Pancreas (tissue), 10 donors: ENCODE data around the gene SDHB. TPM values are rescaled to one million over a fixed set of nuclear protein-coding genes. Genes with fewer than 3 reads are reported as not detected.
A peak's percentile ranks its signal among the peaks of the same experiment; 100 is the strongest.

Source experiments
- ATAC-seq, 4 donors: fragments of 200-7000 bp; cut with Tn5 transposase; one replicate each; pipeline versions ENCODE4 v1.8.0 to v1.9.1; 2020; ENCODE audit warnings: mild to moderate bottlenecking in 4 of 4, moderate library complexity in 4 of 4
- DNase-seq, 6 donors: peaks; one replicate each; pipeline ENCODE4 v3.0.0-alpha.2; 2020
- FAIRE-seq: peaks from 2 replicates; lab custom pipeline; 2012; peaks lifted over from hg19 to GRCh38; lab: Jason Lieb, UNC
- H3K27ac ChIP-seq, 4 donors: fragments of 200-600 bp; sonication (generic); 1 replicate in 3 of 4; 2 replicates in 1 of 4; pipeline versions ENCODE4 v1.5.0 to v1.8.0; 2020
- H3K27me3 ChIP-seq, 4 donors: fragments of 200-600 bp; one replicate each; pipeline ENCODE4 v1.8.0; 2021
- H3K36me3 ChIP-seq, 3 donors: fragments of 200-600 bp; sonication (generic) in 1 of 3; one replicate each; pipeline versions ENCODE4 v1.5.0 to v1.8.0; 2020 to 2021
- H3K4me1 ChIP-seq, 3 donors: fragments of 200-600 bp; one replicate each; pipeline ENCODE4 v1.8.0; 2021
- H3K4me3 ChIP-seq, 4 donors: fragments of 200-600 bp; sonication (generic) in 2 of 4; one replicate each; pipeline versions ENCODE4 v1.5.0 to v1.8.0; 2020 to 2021
- H3K9me3 ChIP-seq, 4 donors: fragments of 200-600 bp; one replicate each; pipeline ENCODE4 v1.8.0; 2021
- CTCF ChIP-seq, 4 donors: fragments of 200-600 bp; sonication (generic) in 3 of 4; IDR thresholded peaks; one replicate each; pipeline versions ENCODE4 v1.5.0 to v1.8.0; 2021; ENCODE audit warnings: antibody characterized with exemption in 4 of 4
- WGBS, 2 donors: extraction: QIAGEN DNeasy Blood & Tissue Kit; methylation state at CpG; one replicate each; pipeline ENCODE4 v1.1.7; 2013; 5-methylcytosine and 5-hydroxymethylcytosine counted together
- intact Hi-C, 3 donors: fragments of 100-400 bp; cut with DNase I; formaldehyde crosslinking; loops; one replicate each; pipeline versions ENCODE4 v1.11.1 to v1.14.2; 2022
- polyA plus RNA-seq, 2 donors: library from polyadenylated mRNA; stranded (reverse); fragments of 200-250 nt; gene quantifications; one replicate each; pipeline ENCODE4 v1.2.3, GENCODE V29; 2013
- total RNA-seq, 6 donors: library from RNA; stranded (reverse); fragmentation: NEBNext Ultra II Directional in 4 of 6; extraction: Animal tissue kit (Norgen Biotek cat#: 25700) in 4 of 6; gene quantifications; one replicate each; pipeline versions ENCODE4 v1.2.1 to v1.2.4, GENCODE V29; 2021 to 2023
- donor health status: healthy with polysubstance abuse.
- donor health status: DM: no; HTN: no; CAD: no; lungs with moderate emphysema.
- donor health status: DM: no; HTN: no; CAD: no.
- donor health status: control.
- donor health status: control.
- donor health status: Bipolar disorder and iron deficiency.
- donor health status: DM: yes; HTN: yes; CAD: no.
- donor health status: DM: no; HTN: no; CAD: no.
- donor health status: DM: no; HTN: no; CAD: no.
- donor health status: DM: yes; HTN: yes; CAD: no.

Gene SDHB
- total and polyA plus RNA-seq, 8 donors, result 28.5 to 50.8 (median 44.7) TPM

- DNase-seq, result no peak
- Histone ChIP-seq H3K36me3 (peaks cover 0 to 56% (median 38%) of the 10 kb centered on the region in 3 donors), H3K9me3 (no peaks in the 10 kb centered on the region), H3K27me3 (no peaks in the 10 kb centered on the region), H3K27ac (no peak overlapping the region), H3K4me3 (no peak overlapping the region), H3K4me1 (peaks cover 10 to 14% (median 11%) of the 10 kb centered on the region in 3 donors)
- no peak for ATAC-seq
- 48 to 58% methylated on average over 4 of the region's 4 CpGs for WGBS, 2 donors
- FAIRE-seq, result no peak
- TF ChIP-seq CTCF (IDR thresholded peaks at IDR 0.05), result no peak
- intact Hi-C loops, result no loop called here
Observed at GRCh38 chr1:17023102-17023501, 30.7 kb downstream of the SDHB start.

DNA sequence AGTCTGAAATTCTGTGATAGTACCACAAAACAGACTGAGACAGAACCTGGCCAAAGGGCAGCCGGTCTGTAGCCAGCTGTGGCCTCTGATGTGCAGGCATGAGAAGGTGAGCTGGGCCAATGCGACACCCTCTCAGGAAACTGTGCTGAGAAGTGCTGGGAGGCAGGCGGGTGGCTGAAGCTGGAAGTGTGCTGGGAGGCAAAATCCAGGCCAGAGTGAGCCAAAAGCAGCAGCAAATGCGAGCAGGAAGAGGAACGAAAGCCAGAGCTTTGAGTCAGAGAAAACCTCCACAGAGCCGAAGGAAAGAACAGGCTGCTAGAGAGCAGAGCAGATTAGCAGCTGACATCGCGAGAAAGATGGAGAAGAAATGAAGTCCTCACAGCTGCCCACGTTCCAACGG, 31.9 kb downstream of the SDHB start:
- peak in 1 of 6 donors; percentile 30 for DNase-seq
- H3K36me3 ChIP-seq, result peaks cover 0 to 56% (median 38%) of the 10 kb centered on the region in 3 donors
- WGBS, 2 donors, result 81 to 86% methylated on average over 10 of the region's 10 CpGs

DNA sequence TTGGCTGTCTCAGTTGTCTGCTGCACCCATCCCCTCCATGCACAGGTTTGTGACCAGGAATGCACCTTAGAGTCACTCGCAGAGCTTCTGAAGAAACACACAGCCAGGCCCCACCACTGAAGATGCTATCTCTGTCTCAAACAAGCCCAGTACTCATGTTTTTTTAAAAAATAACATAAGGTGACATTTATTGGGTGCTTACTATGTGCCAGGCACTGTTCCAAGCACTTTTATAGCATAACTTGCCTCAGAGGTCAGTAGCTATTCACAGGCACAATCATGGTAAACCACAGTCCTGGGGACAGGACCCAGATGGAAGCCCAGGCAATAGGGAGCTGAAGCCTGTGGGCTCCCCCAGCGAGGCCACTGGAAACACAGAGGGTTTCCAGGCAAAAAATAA, 33.3 kb downstream of the SDHB start:
- TF ChIP-seq CTCF (IDR thresholded peaks at IDR 0.05), result no peak
- H3K4me3 ChIP-seq, result no peak overlapping the region
- WGBS, 2 donors, result 96 to 100% methylated on average over 2 of the region's 2 CpGs
- intact Hi-C loops, result no loop called here
- DNase-seq (peak in 1 of 6 donors; percentile 2), FAIRE-seq (no peak), ATAC-seq (no peak)
- H3K27ac ChIP-seq, result no peak overlapping the region
- no peaks in the 10 kb centered on the region for H3K27me3 ChIP-seq
- no peaks in the 10 kb centered on the region for H3K4me1 ChIP-seq
- H3K9me3 ChIP-seq, result no peaks in the 10 kb centered on the region
- peaks cover 0 to 56% (median 38%) of the 10 kb centered on the region in 3 donors for H3K36me3 ChIP-seq

More for the DNA sequence above, 31.9 kb downstream of the SDHB start:
- no peaks in the 10 kb centered on the region for H3K9me3 ChIP-seq
- no peak for FAIRE-seq
- no peak for ATAC-seq
- H3K27ac ChIP-seq, result no peak overlapping the region
- no peak for TF ChIP-seq CTCF (IDR thresholded peaks at IDR 0.05)
- H3K27me3 ChIP-seq, result no peaks in the 10 kb centered on the region
- no peak overlapping the region for H3K4me3 ChIP-seq
- intact Hi-C loops, result no loop called here
- peaks cover 2 to 3% (median 3%) of the 10 kb centered on the region in 3 donors for H3K4me1 ChIP-seq

GRCh38 chr1:17018849-17019248, 35.0 kb downstream of the SDHB start:
- Histone ChIP-seq H3K27me3 (no peaks in the 10 kb centered on the region), H3K27ac (peak overlapping the region in 1 of 4 donors; percentile 15), H3K4me1 (peaks cover 0 to 4% (median under 1%) of the 10 kb centered on the region in 3 donors), H3K36me3 (peaks cover 0 to 51% (median 38%) of the 10 kb centered on the region in 3 donors), H3K4me3 (no peak overlapping the region), H3K9me3 (no peaks in the 10 kb centered on the region)
- FAIRE-seq (no peak), ATAC-seq (peak in 1 of 4 donors; percentile 31), DNase-seq (peak in 1 of 6 donors; percentile 2)
- TF ChIP-seq CTCF (IDR thresholded peaks at IDR 0.05), result no peak
- intact Hi-C loops, result no loop called here
- 27 to 30% methylated on average over 1 of the region's 1 CpG for WGBS, 2 donors

- no peak overlapping the region for H3K27ac ChIP-seq
- 95 to 96% methylated on average over 7 of the region's 7 CpGs for WGBS, 2 donors
- H3K4me3 ChIP-seq, result no peak overlapping the region
- FAIRE-seq (no peak), ATAC-seq (no peak), DNase-seq (peak in 1 of 6 donors; percentile 17)
- H3K27me3 ChIP-seq, result no peaks in the 10 kb centered on the region
- H3K9me3 ChIP-seq, result no peaks in the 10 kb centered on the region
- intact Hi-C loops, result no loop called here
- H3K36me3 ChIP-seq, result peaks cover 0 to 37% (median 29%) of the 10 kb centered on the region in 3 donors
- peaks cover 6 to 18% (median 12%) of the 10 kb centered on the region in 3 donors for H3K4me1 ChIP-seq
- TF ChIP-seq CTCF (IDR thresholded peaks at IDR 0.05), result no peak
Observed at GRCh38 chr1:17017435-17017834, 36.4 kb downstream of the SDHB start.
